Cardiac muscle cell (in vitro differentiated cells and primary cell): Measurements from ENCODE around the gene KLRK1. TPM values are rescaled to one million over a fixed set of nuclear protein-coding genes. Genes with fewer than 3 reads are reported as not detected.

Experiments used
- DNase-seq, 2 donors: peaks; one replicate each; pipeline versions ENCODE4 v3.0.0 to v3.0.0-alpha.2; 2010 to 2017; ENCODE audit warnings: low read depth in 1 of 2, low spot score in 1 of 2
- H3K27ac ChIP-seq: fragments of 200-600 bp; sonication (generic); 2 replicates; pipeline ENCODE4 v1.5.1; 2016
- H3K27me3 ChIP-seq: fragments of 200-600 bp; sonication (generic); 2 replicates; pipeline ENCODE4 v1.6.0; 2016; ENCODE audit warnings: control low read depth
- H3K36me3 ChIP-seq: fragments of 200-600 bp; sonication (generic); 2 replicates; pipeline ENCODE4 v1.5.1; 2016; ENCODE audit warnings: control low read depth
- H3K4me1 ChIP-seq: fragments of 200-600 bp; sonication (generic); 2 replicates; pipeline ENCODE4 v1.8.1; 2017; ENCODE audit warnings: low read depth, mild to moderate bottlenecking, mixed run types
- H3K4me3 ChIP-seq: fragments of 200-600 bp; sonication (generic); 2 replicates; pipeline ENCODE4 v1.5.1; 2016; ENCODE audit warnings: mild to moderate bottlenecking
- H3K9me3 ChIP-seq: fragments of 200-600 bp; sonication (generic); 2 replicates; pipeline ENCODE4 v1.5.1; 2017; ENCODE audit warnings: low read depth, mild to moderate bottlenecking, control low read depth
- CTCF ChIP-seq: IDR thresholded peaks from 2 replicates; pipeline ENCODE4 v1.5.1; 2012; ENCODE audit warnings: low read depth, mild to moderate bottlenecking, low read length
- polyA plus RNA-seq: library from polyadenylated mRNA; unstranded; fragments of >200 nt; fragmentation: Nextera tagmentation; extraction: Ambion mirVana; gene quantifications from 2 replicates; pipeline ENCODE4 v1.2.1, GENCODE V29; 2016
- total RNA-seq: library from RNA; depleted of rRNA; stranded (reverse); fragments of >200 nt; gene quantifications from 2 replicates; pipeline ENCODE4 v1.2.3, GENCODE V29; 2016

The KLRK1 gene
- total and polyA plus RNA-seq, 2 experiments from 2014 or later: 0.15 TPM; not detected in 1

GRCh38 chr12:10366875-10367274 lies 23.0 kb downstream of the KLRK1 start:
- no peaks in the 10 kb centered on the region for H3K27me3 ChIP-seq
- no peaks in the 10 kb centered on the region for H3K9me3 ChIP-seq
- no peaks in the 10 kb centered on the region for H3K36me3 ChIP-seq
- H3K4me3 ChIP-seq: no peak overlapping the region
- no peak overlapping the region for H3K27ac ChIP-seq
- peaks cover 33% of the 10 kb centered on the region for H3K4me1 ChIP-seq
- DNase-seq: peak in 1 of 2 donors; percentile 60
- TF ChIP-seq CTCF: peak; percentile 41

- Histone ChIP-seq H3K9me3 (no peaks in the 10 kb centered on the region), H3K4me1 (peaks cover 42% of the 10 kb centered on the region), H3K27me3 (no peaks in the 10 kb centered on the region), H3K4me3 (peak overlapping the region; percentile 34), H3K27ac (peak overlapping the region; percentile 81), H3K36me3 (no peaks in the 10 kb centered on the region)
- peak; percentile 36 for TF ChIP-seq CTCF
- peak in 1 of 2 donors; percentile 31 for DNase-seq
Measured at GRCh38 chr12:10365696-10366405, 24.0 kb downstream of the KLRK1 start.

GRCh38 chr12:10364815-10365622 lies 24.8 kb downstream of the KLRK1 start:
- Histone ChIP-seq H3K9me3 (no peaks in the 10 kb centered on the region), H3K27me3 (no peaks in the 10 kb centered on the region), H3K4me1 (peaks cover 42% of the 10 kb centered on the region), H3K27ac (peak overlapping the region; percentile 81), H3K36me3 (no peaks in the 10 kb centered on the region), H3K4me3 (peak overlapping the region; percentile 34)
- DNase-seq: peak; percentile 81 to 89
- TF ChIP-seq CTCF: no peak

- no peak for TF ChIP-seq CTCF
- no peaks in the 10 kb centered on the region for H3K36me3 ChIP-seq
- peak overlapping the region; percentile 34 for H3K4me3 ChIP-seq
- H3K9me3 ChIP-seq: no peaks in the 10 kb centered on the region
- DNase-seq: peak; percentile 30 to 55
- H3K27me3 ChIP-seq: no peaks in the 10 kb centered on the region
- H3K27ac ChIP-seq: peak overlapping the region; percentile 81
- peaks cover 42% of the 10 kb centered on the region for H3K4me1 ChIP-seq
Measured at GRCh38 chr12:10363914-10364814, 25.7 kb downstream of the KLRK1 start.

- no peak for DNase-seq
- TF ChIP-seq CTCF: no peak
- no peaks in the 10 kb centered on the region for H3K9me3 ChIP-seq
- H3K4me3 ChIP-seq: no peak overlapping the region
- peak overlapping the region; percentile 81 for H3K27ac ChIP-seq
- peaks cover 39% of the 10 kb centered on the region for H3K4me1 ChIP-seq
- H3K27me3 ChIP-seq: no peaks in the 10 kb centered on the region
- no peaks in the 10 kb centered on the region for H3K36me3 ChIP-seq
Measured at GRCh38 chr12:10363658-10363913, 26.3 kb downstream of the KLRK1 start.
